Measurements from ENCODE around the gene AGRN. TPM values are rescaled to one million over a fixed set of nuclear protein-coding genes. Genes with fewer than 3 reads are reported as not detected.

Gene AGRN
- total RNA-seq, 4 donors from 2014 or later, result 17.0 to 31.6 (median 22.6) TPM

- whole genome bisulfite sequencing, result no CpG with 5 or more reads among the region's 75 CpGs
- Histone ChIP-seq H3K36me3 (no peaks in the 10 kb centered on the region), H3K4me1 (peaks cover 18 to 25% (median 20%) of the 10 kb centered on the region in 4 donors), H3K4me3 (peak overlapping the region; percentile 47 to 65 (median 52)), H3K27ac (replicated peaks in 1 of 4) (no peak overlapping the region), H3K27me3 (peaks cover 4 to 89% (median 37%) of the 10 kb centered on the region in 4 donors), H3K9me3 (no peaks in the 10 kb centered on the region)
- no peak for DNase-seq (ENCODE audit: extremely low spot score)
- intact Hi-C loops (cut with DNase I), result no loop called here
- TF ChIP-seq POLR2A (IDR thresholded peaks at IDR 0.05; ENCODE audit: low read depth), result no peak
- TF ChIP-seq CTCF (IDR thresholded peaks at IDR 0.05), result no peak
- peak in 1 of 2 donors; percentile 17 for TF ChIP-seq POLR2AphosphoS5 (IDR thresholded peaks at IDR 0.05)
Observed at GRCh38 chr1:1069056-1069710, 49.3 kb downstream of the AGRN start.

- Histone ChIP-seq H3K4me3 (peak overlapping the region; percentile 47 to 65 (median 52)), H3K27ac (replicated peaks in 1 of 4) (no peak overlapping the region), H3K27me3 (peaks cover 3 to 91% (median 41%) of the 10 kb centered on the region in 4 donors), H3K9me3 (no peaks in the 10 kb centered on the region), H3K4me1 (peaks cover 16 to 23% (median 17%) of the 10 kb centered on the region in 4 donors), H3K36me3 (no peaks in the 10 kb centered on the region)
- WGBS, result 76% methylated on average over 18 of the region's 40 CpGs
- intact Hi-C loops (cut with DNase I), result no loop called here
- no peak for TF ChIP-seq POLR2A (IDR thresholded peaks at IDR 0.05; ENCODE audit: low read depth)
- TF ChIP-seq POLR2AphosphoS5 (IDR thresholded peaks at IDR 0.05), result no peak
- TF ChIP-seq CTCF (IDR thresholded peaks at IDR 0.05), result no peak
- no peak for TF ChIP-seq EP300 (IDR thresholded peaks at IDR 0.05)
- DNase-seq (ENCODE audit: extremely low spot score), result no peak
Observed at GRCh38 chr1:1069711-1070676, 50.1 kb downstream of the AGRN start.

- H3K27me3 ChIP-seq, result peaks cover 3 to 93% (median 42%) of the 10 kb centered on the region in 4 donors
- no peak overlapping the region for H3K4me3 ChIP-seq
- H3K27ac ChIP-seq (replicated peaks in 1 of 4), result no peak overlapping the region
- H3K36me3 ChIP-seq, result no peaks in the 10 kb centered on the region
- H3K9me3 ChIP-seq, result no peaks in the 10 kb centered on the region
- peaks cover 16 to 23% (median 17%) of the 10 kb centered on the region in 4 donors for H3K4me1 ChIP-seq
- TF ChIP-seq POLR2A (IDR thresholded peaks at IDR 0.05; ENCODE audit: low read depth) (no peak), POLR2AphosphoS5 (IDR thresholded peaks at IDR 0.05) (no peak), EP300 (IDR thresholded peaks at IDR 0.05) (no peak), CTCF (IDR thresholded peaks at IDR 0.05) (no peak)
- intact Hi-C loops (cut with DNase I), result no loop called here
- WGBS, result 82% methylated on average over 12 of the region's 56 CpGs
- no peak for DNase-seq (ENCODE audit: extremely low spot score)
Observed at GRCh38 chr1:1071486-1072298, 51.8 kb downstream of the AGRN start.

- intact Hi-C loops (cut with DNase I), result no loop called here
Observed at GRCh38 chr1:1072299-1072848, 52.5 kb downstream of the AGRN start.

More at GRCh38 chr1:1072299-1072848, 52.5 kb downstream of the AGRN start:
- no peak for TF ChIP-seq POLR2AphosphoS5 (IDR thresholded peaks at IDR 0.05)
- TF ChIP-seq POLR2A (IDR thresholded peaks at IDR 0.05; ENCODE audit: low read depth), result no peak
- TF ChIP-seq EP300 (IDR thresholded peaks at IDR 0.05), result no peak
- no peak for TF ChIP-seq CTCF (IDR thresholded peaks at IDR 0.05)
- H3K36me3 ChIP-seq, result no peaks in the 10 kb centered on the region
- no peak overlapping the region for H3K4me3 ChIP-seq
- no peak overlapping the region for H3K27ac ChIP-seq (replicated peaks in 1 of 4)
- peaks cover 16 to 23% (median 17%) of the 10 kb centered on the region in 4 donors for H3K4me1 ChIP-seq
- no peak for DNase-seq (ENCODE audit: extremely low spot score)
- no peaks in the 10 kb centered on the region for H3K9me3 ChIP-seq
- WGBS, result 79% methylated on average over 7 of the region's 21 CpGs
- peaks cover 3 to 91% (median 41%) of the 10 kb centered on the region in 4 donors for H3K27me3 ChIP-seq

All from esophagus muscularis mucosa (tissue), 4 donors.